HG03469 (cell line): ENCODE results near the gene SPATA31D4.

Experiments used
- ATAC-seq: cut with Tn5 transposase; IDR thresholded peaks from one replicate; pipeline ENCODE4 v1.9.1; 2021; ENCODE audit warnings: mild to moderate bottlenecking, moderate library complexity, moderate number of reproducible peaks; ENCODE audit not compliant: unreplicated experiment

The SPATA31D4 gene

DNA sequence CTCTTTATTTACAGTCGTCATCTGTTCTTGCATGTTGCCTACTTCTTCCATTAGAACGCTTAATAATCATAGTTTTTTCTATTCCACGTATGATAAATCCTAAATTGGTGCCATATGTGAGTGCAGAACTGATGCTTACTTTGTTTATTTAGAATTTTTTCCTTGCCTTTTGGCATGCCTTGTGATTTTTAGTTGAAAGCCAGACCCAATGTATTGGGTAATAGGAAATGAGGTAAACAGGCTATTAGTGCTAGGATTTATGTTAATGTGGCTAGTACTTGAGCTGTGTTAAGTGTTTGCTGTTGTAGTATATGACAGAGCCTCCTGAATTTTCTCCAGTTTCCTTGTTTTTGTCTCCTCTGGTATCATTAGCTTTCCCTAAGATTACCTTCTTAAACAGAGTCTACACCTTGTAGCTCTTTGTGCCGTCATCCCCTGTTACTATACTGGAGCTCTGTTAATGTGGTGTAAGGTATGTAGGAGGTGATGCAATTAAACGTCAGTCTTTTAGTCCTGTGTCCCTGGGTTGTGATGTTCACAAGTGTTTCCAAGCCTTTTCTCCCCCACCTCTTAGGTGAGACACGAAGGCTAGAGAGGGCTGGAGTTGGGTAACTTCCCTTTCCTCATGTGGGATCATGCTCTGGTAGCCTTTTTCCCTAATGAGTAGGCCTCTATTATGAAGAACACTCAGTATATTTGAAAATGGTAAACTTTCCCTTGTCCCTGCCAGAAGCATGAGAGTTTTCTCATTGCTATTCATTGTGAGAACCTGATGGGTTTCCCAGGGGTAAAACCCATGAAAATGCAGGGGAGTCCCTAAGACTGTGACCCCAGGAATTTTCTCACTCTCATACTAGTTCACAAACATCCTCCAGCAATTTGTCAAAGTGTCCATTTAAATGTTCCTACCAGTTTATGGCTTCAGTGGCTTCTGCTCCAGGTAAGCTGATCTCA lies 36.3 kb downstream of the SPATA31D4 start:
- no peak for ATAC-seq

DNA sequence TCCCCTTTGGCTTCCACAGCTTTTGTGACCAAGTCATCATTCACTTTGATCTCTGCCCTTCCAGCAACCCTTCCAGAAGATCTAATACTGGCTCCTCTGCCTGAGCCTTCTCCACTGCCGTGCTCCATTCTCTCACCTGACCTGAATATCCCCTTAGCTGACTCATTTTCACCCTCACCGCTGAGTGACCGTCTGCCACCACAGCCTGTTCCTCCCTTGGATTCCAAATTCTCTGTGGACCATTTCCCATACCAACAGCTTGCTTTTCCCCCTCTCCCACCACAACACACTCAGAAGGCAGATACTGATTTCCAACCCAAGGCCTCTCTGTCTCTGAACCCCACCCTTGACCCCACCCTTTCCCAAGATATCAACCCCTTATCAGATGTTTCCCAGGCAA lies 39.8 kb downstream of the SPATA31D4 start:
- ATAC-seq = no peak

DNA sequence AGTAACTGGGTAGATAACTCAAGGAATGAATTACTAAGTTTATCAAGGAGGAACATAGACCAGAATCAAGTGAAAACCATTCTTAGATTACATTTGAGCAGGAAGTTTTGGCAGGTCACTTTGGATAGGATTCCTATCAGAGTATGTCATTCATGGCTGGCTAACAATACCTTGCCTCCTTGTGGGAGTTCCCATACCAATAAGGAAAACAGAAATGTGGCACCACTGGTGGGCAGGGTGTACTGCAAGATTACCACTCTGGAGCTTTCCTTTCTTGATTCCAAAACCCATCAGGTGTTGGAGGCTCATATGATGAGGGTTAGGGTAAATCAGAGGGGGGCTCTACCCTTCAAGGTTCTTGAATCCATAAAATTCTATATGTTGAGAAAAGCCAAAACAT lies 41.7 kb downstream of the SPATA31D4 start:
- no peak for ATAC-seq

DNA sequence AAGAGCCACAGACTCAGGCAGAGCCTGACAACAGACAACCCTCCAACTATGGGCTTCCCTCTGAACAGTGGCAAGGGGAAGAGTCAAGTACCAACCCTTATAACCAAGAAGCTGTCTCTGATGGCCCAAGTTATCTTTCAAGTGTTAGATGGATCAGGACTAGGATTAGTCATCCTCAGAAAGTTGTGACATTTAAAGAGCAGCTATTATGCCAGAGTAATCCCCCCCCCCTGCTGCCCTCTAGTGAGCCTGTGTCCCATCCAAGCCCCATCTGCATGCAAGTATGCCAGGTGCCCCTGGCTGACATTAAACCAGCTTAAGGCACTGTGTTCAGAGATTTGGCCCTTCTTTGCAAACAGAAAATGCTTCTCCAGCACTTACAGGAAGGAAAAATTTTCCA lies 43.5 kb downstream of the SPATA31D4 start:
- no peak for ATAC-seq

DNA sequence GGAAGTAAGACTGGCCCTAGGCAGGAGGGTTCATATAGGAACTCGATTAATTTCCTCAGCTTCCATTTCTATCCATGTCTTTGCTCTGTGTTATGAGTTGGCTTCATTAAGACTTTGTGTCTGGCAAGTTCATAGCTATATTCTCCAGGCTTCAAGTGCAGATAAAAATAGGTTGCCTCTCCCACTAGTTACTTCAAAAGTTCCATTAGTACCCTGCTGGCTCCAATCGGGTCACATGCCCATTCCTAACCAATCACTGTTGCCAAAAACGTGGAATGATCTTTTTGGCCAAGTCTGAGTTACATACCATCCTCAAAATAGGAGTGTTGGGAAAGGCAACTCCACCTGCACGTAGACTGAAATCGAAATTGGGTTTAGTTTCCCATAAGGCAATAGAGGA lies 46.5 kb downstream of the SPATA31D4 start:
- no peak for ATAC-seq

DNA sequence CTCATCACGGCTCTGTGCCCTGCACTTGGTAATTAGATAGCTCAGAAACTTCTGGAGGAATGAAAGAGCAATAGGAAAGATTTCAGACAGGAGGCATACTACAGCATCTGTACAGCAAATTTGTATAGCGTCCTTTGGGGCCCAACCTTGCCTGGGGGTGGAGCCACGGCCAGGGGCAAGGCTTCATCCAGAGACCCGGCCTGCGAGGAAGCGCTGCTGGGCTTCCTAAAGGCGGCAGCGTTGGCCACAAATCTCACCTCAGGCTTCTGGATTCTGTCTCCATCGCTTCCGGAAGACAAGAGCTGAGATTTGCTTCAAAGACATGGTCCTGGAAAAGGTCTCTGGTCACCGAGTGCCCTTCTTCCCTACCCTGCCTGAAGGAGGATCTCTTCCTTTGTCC lies 48.1 kb downstream of the SPATA31D4 start:
- no peak for ATAC-seq

DNA sequence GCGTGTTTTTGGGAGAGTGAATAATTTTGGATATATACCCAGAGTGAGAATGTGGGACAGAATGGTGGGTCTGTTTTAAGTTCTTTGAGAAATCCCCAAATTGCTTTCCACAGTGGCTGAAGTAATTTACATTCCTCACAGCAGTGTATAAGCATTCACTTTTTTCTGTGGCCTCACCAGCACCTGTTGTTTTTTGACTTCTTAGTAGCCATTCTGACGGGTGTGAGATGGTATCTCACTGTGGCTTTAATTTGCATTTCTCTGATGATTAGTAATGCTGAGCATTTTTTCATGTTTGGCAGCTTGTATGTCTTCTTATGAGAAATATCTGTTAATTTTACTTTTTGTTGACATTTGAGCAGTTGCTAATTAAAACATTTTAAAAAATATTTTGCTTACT lies 51.0 kb downstream of the SPATA31D4 start:
- ATAC-seq = peak; percentile 63

DNA sequence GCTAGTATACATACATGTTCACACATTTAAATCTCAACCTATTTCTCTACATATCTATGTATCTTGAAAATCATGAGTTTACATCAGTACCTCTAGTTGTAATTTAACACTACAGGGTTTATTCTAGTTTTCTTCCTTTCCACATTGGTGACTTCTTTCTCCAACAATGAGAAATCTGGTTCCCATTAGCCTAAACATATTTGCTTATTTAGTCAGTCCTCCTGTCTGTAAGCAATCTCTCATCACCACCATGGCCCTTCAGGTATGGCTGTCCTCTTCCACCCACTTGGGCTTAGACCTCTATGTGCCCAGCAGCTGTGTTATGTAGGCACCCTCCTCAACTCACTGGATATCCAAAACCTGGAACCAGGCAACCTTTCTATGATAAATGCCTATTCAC lies 52.3 kb downstream of the SPATA31D4 start:
- no peak for ATAC-seq

DNA sequence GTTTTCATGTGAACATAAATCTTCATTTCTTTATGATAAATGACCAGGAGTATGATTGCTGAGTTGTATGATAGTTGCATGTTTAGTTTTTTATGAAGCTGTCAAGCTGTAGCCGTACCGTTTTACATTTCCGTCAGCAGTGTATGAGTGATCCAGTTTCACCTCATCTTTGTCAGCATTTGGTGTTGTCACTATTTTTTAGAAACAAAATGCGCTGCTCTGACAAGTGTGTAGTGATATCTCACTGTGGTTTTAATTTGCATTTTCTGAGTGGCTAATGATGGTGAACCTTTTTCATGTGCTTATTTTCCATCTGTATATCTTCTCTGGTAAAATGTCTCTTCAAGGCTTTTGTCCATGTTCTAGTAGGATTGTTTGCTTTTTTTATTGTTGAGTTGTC lies 53.7 kb downstream of the SPATA31D4 start:
- ATAC-seq = no peak
